Activated T-cell treated with anti-CD3 and anti-CD28 coated beads for 1 hour (primary cell): ENCODE results near the gene PTPRN2.

Source experiments
- DNase-seq: peaks from one replicate; pipeline ENCODE4 v3.0.0-alpha.2; 2020; ENCODE audit warnings: low read depth

Gene PTPRN2

GRCh38 chr7:157845203-157845835, 742.3 kb downstream of the PTPRN2 start:
- DNase-seq, result no peak

- no peak for DNase-seq
These were observed 743.0 kb downstream of the PTPRN2 start for GRCh38 chr7:157844611-157845010.

DNA sequence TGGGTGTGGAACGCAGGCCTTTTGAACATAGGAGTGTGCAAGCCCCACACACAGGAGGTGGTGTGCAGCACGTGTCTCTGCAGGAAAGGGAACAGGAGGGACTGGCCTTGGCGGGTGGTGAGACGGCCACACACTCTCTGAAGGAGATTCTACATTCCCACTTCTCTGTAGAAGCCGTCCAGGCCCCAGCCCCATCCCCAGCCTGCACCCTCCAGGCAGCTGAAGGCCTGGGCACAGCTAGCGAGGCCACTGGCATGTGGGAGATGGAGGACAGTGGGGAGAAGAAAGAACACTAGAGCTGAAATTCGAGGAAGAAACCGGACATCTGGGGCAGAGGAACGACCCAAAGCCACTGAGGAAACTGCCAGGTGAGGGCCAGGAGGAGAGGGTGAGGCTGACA, 743.5 kb downstream of the PTPRN2 start:
- no peak for DNase-seq

- no peak for DNase-seq
These were observed 744.1 kb downstream of the PTPRN2 start for GRCh38 chr7:157843336-157844140.

DNA sequence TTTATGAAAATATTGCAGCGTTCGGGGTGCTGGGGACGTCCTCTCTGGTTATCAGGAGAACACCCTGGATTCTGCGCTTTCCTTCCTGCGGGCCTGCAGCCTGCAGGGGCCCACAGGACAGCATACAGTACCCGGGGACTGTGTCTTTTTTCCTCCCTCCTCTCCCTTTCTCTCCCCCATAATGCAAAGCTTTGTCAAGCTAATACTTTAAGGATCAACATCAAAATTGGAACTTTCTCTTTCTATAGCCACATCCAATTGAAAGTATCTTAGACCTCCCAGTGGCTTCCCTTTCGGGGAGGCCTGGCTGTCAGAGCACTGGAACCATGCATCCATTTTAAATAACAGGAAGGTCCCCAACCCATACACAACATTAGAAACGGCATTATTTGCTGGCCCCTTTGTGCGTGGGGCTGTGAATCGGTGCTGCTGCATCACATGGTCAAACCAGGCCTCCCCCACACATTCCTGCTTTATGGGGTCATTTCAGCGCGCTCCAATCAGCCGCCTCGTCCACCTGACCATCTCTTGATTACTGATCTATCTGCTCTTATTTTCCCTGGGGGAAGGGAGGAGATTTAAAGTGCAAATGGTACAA, 745.8 kb downstream of the PTPRN2 start:
- DNase-seq, result no peak

GRCh38 chr7:157840914-157841772, 746.5 kb downstream of the PTPRN2 start:
- DNase-seq, result no peak

DNA sequence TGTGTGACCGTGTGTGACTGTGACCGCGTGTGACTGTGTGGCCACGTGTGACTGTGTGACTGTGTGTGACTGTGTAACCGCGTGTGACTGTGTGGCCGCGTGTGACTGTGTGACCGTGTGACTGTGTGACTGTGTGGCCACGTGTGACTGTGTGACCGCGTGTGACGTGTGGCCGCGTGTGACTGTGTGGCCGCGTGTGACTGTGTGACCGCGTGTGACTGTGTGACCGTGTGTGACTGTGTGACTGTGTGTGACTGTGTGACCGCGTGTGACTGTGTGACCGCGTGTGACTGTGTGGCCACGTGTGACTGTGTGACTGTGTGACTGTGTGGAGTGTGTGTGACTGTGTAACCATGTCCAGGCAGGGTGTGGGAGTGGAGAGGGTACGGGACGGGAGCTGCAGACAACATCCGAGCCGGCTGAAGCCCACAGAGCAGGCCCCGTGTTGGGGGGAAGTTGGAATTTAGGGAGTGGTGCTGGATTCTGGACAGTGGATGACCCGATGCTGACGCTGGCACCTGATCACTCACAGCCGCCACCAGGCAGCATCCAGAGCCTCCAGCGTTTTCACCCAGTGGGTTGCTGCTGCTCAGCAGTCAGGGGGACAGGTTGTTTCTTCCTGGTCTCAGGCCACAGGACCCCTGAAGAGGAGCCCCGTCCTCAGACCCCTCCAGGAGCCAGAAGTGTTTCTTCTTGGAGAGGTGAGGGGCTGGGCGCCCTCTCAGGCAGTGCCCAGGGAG, 747.3 kb downstream of the PTPRN2 start:
- DNase-seq, result no peak

GRCh38 chr7:157839672-157840167, 747.9 kb downstream of the PTPRN2 start:
- DNase-seq, result no peak

GRCh38 chr7:157839226-157839625, 748.4 kb downstream of the PTPRN2 start:
- no peak for DNase-seq

GRCh38 chr7:157837561-157837960, 750.1 kb downstream of the PTPRN2 start:
- DNase-seq, result no peak

DNA sequence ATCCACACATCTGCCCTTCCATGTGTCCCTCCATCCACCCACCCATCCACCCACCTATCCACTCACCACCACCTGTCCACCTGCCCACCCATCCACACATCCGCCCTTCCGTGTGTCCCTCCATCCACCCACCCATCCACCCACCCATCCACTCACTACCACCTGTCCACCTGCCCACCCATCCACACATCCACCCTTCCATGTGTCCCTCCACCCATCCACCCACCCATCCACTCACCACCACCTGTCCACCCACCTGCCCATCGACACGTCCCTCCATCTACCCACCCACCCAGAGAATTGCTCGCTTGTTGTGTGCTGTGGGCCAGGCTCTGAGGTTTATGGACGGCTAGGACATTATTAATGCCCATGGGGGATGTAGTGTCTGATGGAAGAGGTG, 750.6 kb downstream of the PTPRN2 start:
- DNase-seq, result no peak

GRCh38 chr7:157834501-157835163, 753.0 kb downstream of the PTPRN2 start:
- no peak for DNase-seq

GRCh38 chr7:157832866-157833607, 754.6 kb downstream of the PTPRN2 start:
- DNase-seq, result no peak

GRCh38 chr7:157832421-157832820, 755.2 kb downstream of the PTPRN2 start:
- no peak for DNase-seq

- no peak for DNase-seq
These were observed 755.6 kb downstream of the PTPRN2 start for GRCh38 chr7:157832006-157832405.

DNA sequence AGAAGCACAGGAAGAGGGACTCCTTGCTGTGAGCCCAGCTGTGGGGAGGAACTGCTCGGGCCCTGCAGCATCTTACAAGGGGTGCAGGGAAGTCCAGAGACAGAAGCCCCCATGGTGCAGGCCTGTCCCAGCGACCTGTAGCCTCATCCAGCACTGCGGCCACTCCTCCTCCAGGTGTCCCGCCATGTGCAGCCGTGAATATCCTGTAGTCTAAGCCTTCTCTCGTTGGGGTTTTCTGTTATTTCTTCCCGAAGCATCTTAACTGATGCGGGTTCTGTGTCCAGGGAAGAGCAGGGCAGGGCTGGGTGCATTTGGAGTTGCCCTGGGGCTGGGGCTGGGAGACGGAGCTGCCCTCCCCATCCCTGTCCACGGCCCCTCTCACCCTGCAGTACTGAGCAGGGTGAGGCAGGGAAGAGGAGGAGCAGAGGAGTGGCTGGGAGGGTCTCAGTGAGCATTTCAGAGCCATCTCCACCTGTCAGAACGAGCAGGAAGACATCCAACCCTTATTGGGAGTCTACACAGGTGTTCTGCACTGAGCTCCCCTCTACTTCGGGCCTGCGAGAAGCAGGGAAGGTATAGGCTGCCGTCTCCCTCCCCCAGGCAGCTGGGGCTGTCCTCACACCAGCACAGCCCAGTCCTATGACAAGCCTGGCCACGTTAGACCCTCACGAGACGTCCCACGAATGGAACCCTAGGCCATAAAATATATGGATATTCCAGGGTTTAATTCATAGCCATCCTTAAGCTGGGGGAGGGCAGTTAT, 756.3 kb downstream of the PTPRN2 start:
- no peak for DNase-seq

DNA sequence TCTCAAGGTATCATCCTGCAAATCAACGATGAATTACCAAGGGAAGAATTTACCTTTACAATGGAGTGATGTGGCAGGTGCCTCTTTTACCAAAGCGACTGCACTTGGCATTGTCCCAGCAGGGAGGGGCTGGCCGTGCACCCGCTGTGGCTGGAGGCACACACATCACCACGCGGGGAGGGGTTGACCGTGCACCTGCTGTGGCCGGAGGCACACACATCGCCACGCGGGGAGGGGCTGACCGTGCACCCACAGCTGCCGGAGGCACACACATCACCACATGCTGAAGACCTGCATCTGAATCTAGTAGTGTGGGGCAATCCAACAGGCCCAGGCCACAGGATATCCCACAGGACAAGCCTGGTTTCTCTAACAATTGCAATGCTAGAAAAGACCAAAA, 757.3 kb downstream of the PTPRN2 start:
- no peak for DNase-seq

GRCh38 chr7:157829491-157829890, 758.1 kb downstream of the PTPRN2 start:
- DNase-seq, result no peak

- no peak for DNase-seq
These were observed 758.7 kb downstream of the PTPRN2 start for GRCh38 chr7:157828881-157829280.
